Lower leg skin (tissue), 4 donors: ENCODE measurements around the gene EMSY. TPM values are rescaled to one million over a fixed set of nuclear protein-coding genes. Genes with fewer than 3 reads are reported as not detected.
A peak's percentile ranks its signal among the peaks of the same experiment; 100 is the strongest.
"Not testable (repeated sequence)": the region's sequence is repeated elsewhere in the genome, so short reads cannot be mapped to it uniquely, and the experiment has no call there.

Source experiments
- DNase-seq, 2 donors: peaks; one replicate each; pipeline ENCODE4 v3.0.0-alpha.2; 2019; ENCODE audit warnings: low spot score in 2 of 2
- H3K4me3 ChIP-seq: fragments of 200-600 bp; sonication (generic); 2 replicates; pipeline ENCODE4 v1.5.1; 2017; ENCODE audit warnings: mild to moderate bottlenecking, low read depth; ENCODE audit not compliant: poor library complexity, severe bottlenecking
- CTCF ChIP-seq, 3 donors: fragments of 450-650 bp; IDR thresholded peaks; one replicate each; pipeline ENCODE4 v1.5.1; 2016; ENCODE audit warnings: antibody characterized with exemption in 3 of 3, mild to moderate bottlenecking in 3 of 3, moderate library complexity in 2 of 3
- POLR2A ChIP-seq, 2 donors: fragments of 450-650 bp; IDR thresholded peaks; one replicate each; pipeline ENCODE4 v1.6.1; 2016 to 2017; ENCODE audit warnings: antibody characterized with exemption in 2 of 2, mild to moderate bottlenecking in 1 of 2, moderate library complexity in 1 of 2
- WGBS, 2 donors: methylation state at CpG; one replicate each; pipeline ENCODE4 v1.1.5; 2018; 5-methylcytosine and 5-hydroxymethylcytosine counted together
- intact Hi-C: fragments of 100-400 bp; cut with DNase I; formaldehyde crosslinking; loops from one replicate; pipeline ENCODE4 v1.15.0; 2023; ENCODE audit warnings: low total_unique reads
- total RNA-seq, 4 donors: library from RNA; depleted of rRNA; stranded (reverse); fragments of >200 nt; gene quantifications; one replicate each; pipeline ENCODE4 v1.1.0, GENCODE V29; 2016

Gene EMSY
- total RNA-seq, 4 donors from 2014 or later = 12.8 to 45.0 (median 14.7) TPM

- no peak overlapping the region for H3K4me3 ChIP-seq
- intact Hi-C loops = no loop called here
- 96 to 99% methylated on average over 10 of the region's 10 CpGs for WGBS, 2 donors
- DNase-seq = no peak
- TF ChIP-seq POLR2A (IDR thresholded peaks at IDR 0.05) (no peak), CTCF (IDR thresholded peaks at IDR 0.05) (no peak)
Observed at GRCh38 chr11:76589477-76589876, 144.7 kb downstream of the EMSY start.

GRCh38 chr11:76589964-76590950 is 145.4 kb downstream of the EMSY start:
- TF ChIP-seq CTCF (IDR thresholded peaks at IDR 0.05) (no peak), POLR2A (IDR thresholded peaks at IDR 0.05) (no peak)
- WGBS, 2 donors = 85 to 91% methylated on average over 7 to 9 of the region's 9 CpGs
- intact Hi-C loops = no loop called here
- H3K4me3 ChIP-seq = no peak overlapping the region
- no peak for DNase-seq

GRCh38 chr11:76591416-76591815 is 146.6 kb downstream of the EMSY start:
- DNase-seq = no peak
- TF ChIP-seq POLR2A (IDR thresholded peaks at IDR 0.05) (no peak), CTCF (IDR thresholded peaks at IDR 0.05) (no peak)
- intact Hi-C loops = no loop called here
- 77 to 88% methylated on average over 8 of the region's 8 CpGs for WGBS, 2 donors
- no peak overlapping the region for H3K4me3 ChIP-seq

- WGBS, 2 donors = 86% methylated on average over 16 to 17 of the region's 17 CpGs
- no peak for TF ChIP-seq POLR2A (IDR thresholded peaks at IDR 0.05)
- TF ChIP-seq CTCF (IDR thresholded peaks at IDR 0.05) = no peak
- peak in 1 of 2 donors; percentile 75 for DNase-seq
- intact Hi-C loops = no loop called here
- H3K4me3 ChIP-seq = no peak overlapping the region
Observed at GRCh38 chr11:76592025-76592914, 147.5 kb downstream of the EMSY start.

GRCh38 chr11:76592961-76593360 is 148.1 kb downstream of the EMSY start:
- DNase-seq = peak in 1 of 2 donors; percentile 76
- WGBS, 2 donors = 70 to 92% methylated on average over 3 of the region's 3 CpGs

GRCh38 chr11:76595091-76595490 is 150.3 kb downstream of the EMSY start:
- WGBS, 2 donors = 80 to 89% methylated on average over 4 of the region's 4 CpGs
- DNase-seq, H3K4me3 ChIP-seq, intact Hi-C loops: not testable (repeated sequence)

More at GRCh38 chr11:76592961-76593360, 148.1 kb downstream of the EMSY start:
- TF ChIP-seq POLR2A (IDR thresholded peaks at IDR 0.05) = no peak
- TF ChIP-seq CTCF (IDR thresholded peaks at IDR 0.05) = no peak
- intact Hi-C loops = no loop called here
- H3K4me3 ChIP-seq = no peak overlapping the region
